Cortex of kidney (tissue), 1 donor: Measurements from ENCODE around the gene CYFIP2.
"Not testable (repeated sequence)": the region's sequence is repeated elsewhere in the genome, so short reads cannot be mapped to it uniquely, and the experiment has no call there.

ENCODE experiments used
- DNase-seq: peaks from one replicate; lab custom pipeline; 2025; lab: John Stamatoyannopoulos, UW

Gene CYFIP2

GRCh38 chr5:157265714-157266285 lies at the start of gene CYFIP2:
Gene CYFIP2, plus strand, starts transcription at chr5:157266123. Its CDS starts 19,239 bp downstream, at chr5:157285362.
- no peak for DNase-seq

GRCh38 chr5:157216391-157217142 lies 49.4 kb upstream of the CYFIP2 start:
- DNase-seq = no peak

GRCh38 chr5:157217289-157218024 lies 48.5 kb upstream of the CYFIP2 start:
- DNase-seq = no peak

GRCh38 chr5:157219491-157220271 lies 46.2 kb upstream of the CYFIP2 start:
- DNase-seq = no peak

GRCh38 chr5:157221959-157222358 lies 44.0 kb upstream of the CYFIP2 start:
- no peak for DNase-seq

GRCh38 chr5:157222506-157223230 lies 43.3 kb upstream of the CYFIP2 start:
- DNase-seq = no peak

- no peak for DNase-seq
Observed at GRCh38 chr5:157225469-157226422, 40.2 kb upstream of the CYFIP2 start.

GRCh38 chr5:157230610-157231009 lies 35.3 kb upstream of the CYFIP2 start:
- no peak for DNase-seq

- no peak for DNase-seq
Observed at GRCh38 chr5:157232706-157233105, 33.2 kb upstream of the CYFIP2 start.

- DNase-seq = no peak
Observed at GRCh38 chr5:157233515-157233914, 32.4 kb upstream of the CYFIP2 start.

GRCh38 chr5:157236423-157236822 lies 29.5 kb upstream of the CYFIP2 start:
- no peak for DNase-seq

GRCh38 chr5:157241483-157241882 lies 24.4 kb upstream of the CYFIP2 start:
- DNase-seq = no peak

- not testable (repeated sequence) for DNase-seq
Observed at GRCh38 chr5:157244704-157245103, 21.2 kb upstream of the CYFIP2 start.

- DNase-seq = no peak
Observed at GRCh38 chr5:157245476-157245875, 20.4 kb upstream of the CYFIP2 start.

GRCh38 chr5:157245886-157246285 lies 20.0 kb upstream of the CYFIP2 start:
- DNase-seq = no peak

- DNase-seq = no peak
Observed at GRCh38 chr5:157247267-157247666, 18.7 kb upstream of the CYFIP2 start.

GRCh38 chr5:157248821-157249470 lies 17.0 kb upstream of the CYFIP2 start:
- DNase-seq = no peak

- DNase-seq = no peak
Observed at GRCh38 chr5:157252711-157253465, 13.0 kb upstream of the CYFIP2 start.

- DNase-seq = no peak
Observed at GRCh38 chr5:157253547-157253946, 12.4 kb upstream of the CYFIP2 start.
